Duodenal mucosa (tissue), 2 donors: ENCODE data around the gene FAM83D.

Experiments
- H3K27ac ChIP-seq: one replicate; pipeline ENCODE4 v1.7.0; 2013; ENCODE audit warnings: low read depth, low read length
- H3K27me3 ChIP-seq, 2 donors: one replicate each; pipeline ENCODE4 v1.7.0; 2013; ENCODE audit warnings: low read length in 2 of 2, control low read depth in 1 of 2; ENCODE audit not compliant: insufficient read depth in 2 of 2, control insufficient read depth in 1 of 2
- H3K36me3 ChIP-seq, 2 donors: one replicate each; pipeline ENCODE4 v1.7.0; 2013; ENCODE audit warnings: low read length in 2 of 2, control low read depth in 1 of 2; ENCODE audit not compliant: insufficient read depth in 2 of 2, control insufficient read depth in 1 of 2
- H3K4me1 ChIP-seq, 2 donors: one replicate each; pipeline ENCODE4 v1.7.0; 2013; ENCODE audit warnings: low read length in 2 of 2, control low read depth in 1 of 2; ENCODE audit not compliant: insufficient read depth in 2 of 2, control insufficient read depth in 1 of 2
- H3K4me3 ChIP-seq, 2 donors: one replicate each; pipeline ENCODE4 v1.7.0; 2013; ENCODE audit warnings: low read length in 2 of 2, low read depth in 1 of 2
- H3K9ac ChIP-seq, 2 donors: one replicate each; pipeline ENCODE4 v1.7.0; 2013; ENCODE audit warnings: low read length in 2 of 2, low read depth in 1 of 2
- H3K9me3 ChIP-seq, 2 donors: one replicate each; pipeline ENCODE4 v1.7.0; 2013; ENCODE audit warnings: low read length in 2 of 2, control low read depth in 1 of 2; ENCODE audit not compliant: control insufficient read depth in 1 of 2

FAM83D gene

DNA sequence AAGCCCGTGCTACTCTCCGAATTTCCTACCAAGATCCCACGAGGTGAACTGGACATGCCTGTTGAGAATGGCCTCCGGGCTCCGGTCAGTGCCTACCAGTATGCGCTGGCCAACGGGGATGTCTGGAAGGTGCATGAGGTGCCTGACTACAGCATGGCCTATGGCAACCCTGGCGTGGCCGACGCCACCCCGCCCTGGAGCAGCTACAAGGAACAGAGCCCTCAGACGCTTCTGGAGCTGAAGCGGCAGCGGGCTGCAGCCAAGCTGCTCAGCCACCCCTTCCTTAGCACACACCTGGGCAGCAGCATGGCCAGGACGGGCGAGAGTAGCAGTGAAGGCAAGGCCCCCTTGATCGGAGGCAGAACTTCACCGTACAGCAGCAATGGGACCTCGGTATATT lies 8.0 kb upstream of the FAM83D start:
- peaks cover 0 to 9% of the 10 kb centered on the region in 2 donors for H3K36me3 ChIP-seq
- H3K9ac ChIP-seq, result no peak overlapping the region
- H3K9me3 ChIP-seq, result no peaks in the 10 kb centered on the region
- no peaks in the 10 kb centered on the region for H3K4me1 ChIP-seq
- no peak overlapping the region for H3K27ac ChIP-seq
- no peak overlapping the region for H3K4me3 ChIP-seq
- H3K27me3 ChIP-seq, result peaks cover 0 to 5% of the 10 kb centered on the region in 2 donors

DNA sequence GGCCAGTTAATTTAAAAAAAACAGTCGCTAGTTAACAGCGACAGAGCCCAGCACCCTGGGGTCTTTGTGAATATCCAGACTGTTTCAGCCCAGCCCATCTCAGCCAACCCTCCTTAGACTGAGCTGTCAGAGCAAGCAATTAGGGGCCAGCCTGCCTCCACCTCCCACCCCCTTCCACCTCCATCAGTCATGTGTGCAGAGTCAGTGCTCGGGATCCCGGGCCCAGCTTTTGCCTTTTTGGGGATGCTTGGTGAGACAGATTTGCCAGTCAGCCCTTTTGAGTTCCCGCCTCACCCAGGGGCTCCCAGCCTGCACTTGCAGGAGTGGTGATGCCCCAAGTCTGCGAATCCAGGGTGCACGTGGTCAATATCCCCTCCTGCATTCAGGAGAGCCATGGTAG lies 6.5 kb upstream of the FAM83D start:
- Histone ChIP-seq H3K27ac (no peak overlapping the region), H3K36me3 (peaks cover 0 to 9% of the 10 kb centered on the region in 2 donors), H3K9ac (no peak overlapping the region), H3K27me3 (peaks cover 0 to 5% of the 10 kb centered on the region in 2 donors), H3K4me3 (no peak overlapping the region), H3K9me3 (no peaks in the 10 kb centered on the region), H3K4me1 (no peaks in the 10 kb centered on the region)

DNA sequence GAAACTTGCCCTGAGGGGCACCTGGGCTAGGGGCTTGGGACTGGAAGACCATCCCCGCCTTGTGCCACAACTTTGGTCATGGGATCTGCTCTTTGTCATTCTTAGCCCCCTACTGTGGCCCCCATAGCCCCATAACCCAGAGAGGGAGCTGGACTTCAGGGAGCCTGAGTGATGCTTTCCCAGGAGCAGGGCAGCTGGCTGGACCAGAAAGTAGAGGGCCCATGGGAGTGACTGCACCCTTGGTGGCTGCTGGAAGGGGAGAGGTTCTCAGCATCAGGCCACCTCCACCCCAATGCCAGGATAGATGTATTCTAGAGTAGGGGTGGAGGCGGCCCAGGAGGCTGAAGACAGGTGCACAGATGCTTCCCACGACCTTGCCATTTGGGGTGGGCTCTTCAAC lies 5.8 kb upstream of the FAM83D start:
- no peaks in the 10 kb centered on the region for H3K4me1 ChIP-seq
- no peak overlapping the region for H3K4me3 ChIP-seq
- H3K27me3 ChIP-seq, result peaks cover 0 to 5% of the 10 kb centered on the region in 2 donors
- no peak overlapping the region for H3K27ac ChIP-seq
- peaks cover 0 to 9% of the 10 kb centered on the region in 2 donors for H3K36me3 ChIP-seq
- no peaks in the 10 kb centered on the region for H3K9me3 ChIP-seq
- no peak overlapping the region for H3K9ac ChIP-seq

DNA sequence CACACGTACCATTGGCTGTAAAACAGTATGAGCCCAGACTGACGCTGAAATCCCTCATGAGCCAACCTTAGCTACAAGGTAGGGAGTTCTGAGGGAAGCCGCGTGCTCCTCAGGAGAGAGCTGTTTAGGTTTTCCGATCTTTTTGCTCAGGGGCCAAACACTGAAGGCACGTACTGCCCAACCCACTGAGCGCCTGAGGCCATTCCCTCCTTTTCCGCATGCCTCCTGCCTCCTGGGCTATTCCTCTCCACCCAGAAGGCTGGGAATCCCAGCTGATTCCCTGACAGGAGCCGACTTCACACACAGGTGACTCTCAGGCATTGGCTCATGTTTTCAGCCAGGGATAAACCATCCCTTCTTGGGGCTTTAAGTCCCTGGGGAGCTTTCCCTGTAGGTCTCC lies 5.4 kb upstream of the FAM83D start:
- peaks cover 0 to 5% of the 10 kb centered on the region in 2 donors for H3K27me3 ChIP-seq
- no peaks in the 10 kb centered on the region for H3K9me3 ChIP-seq
- H3K9ac ChIP-seq, result no peak overlapping the region
- H3K4me3 ChIP-seq, result no peak overlapping the region
- no peak overlapping the region for H3K27ac ChIP-seq
- H3K36me3 ChIP-seq, result peaks cover 0 to 9% of the 10 kb centered on the region in 2 donors
- no peaks in the 10 kb centered on the region for H3K4me1 ChIP-seq

DNA sequence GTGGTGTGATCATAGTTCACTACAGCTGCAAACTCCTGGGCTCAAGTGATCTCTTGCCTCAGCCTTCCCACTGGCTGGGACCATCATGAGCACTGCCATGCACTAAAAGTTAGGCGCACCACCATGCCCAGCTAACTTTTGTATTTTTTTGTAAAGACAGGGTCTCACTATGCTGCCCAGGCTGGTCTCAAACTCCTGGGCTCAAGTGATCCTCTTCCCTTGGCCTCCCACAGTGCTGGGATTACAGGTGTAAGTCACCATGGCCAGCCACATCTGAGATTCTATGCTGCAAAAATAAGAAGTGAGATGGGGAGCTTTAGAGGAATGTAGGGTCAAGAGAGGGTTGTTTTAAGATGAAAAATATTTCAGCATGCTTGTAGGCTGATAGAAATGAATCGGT lies 1.5 kb upstream of the FAM83D start:
- no peak overlapping the region for H3K27ac ChIP-seq
- H3K27me3 ChIP-seq, result peaks cover 0 to 5% of the 10 kb centered on the region in 2 donors
- H3K9me3 ChIP-seq, result no peaks in the 10 kb centered on the region
- H3K4me3 ChIP-seq, result no peak overlapping the region
- no peak overlapping the region for H3K9ac ChIP-seq
- H3K36me3 ChIP-seq, result no peaks in the 10 kb centered on the region
- peaks cover 6 to 12% of the 10 kb centered on the region in 2 donors for H3K4me1 ChIP-seq

DNA sequence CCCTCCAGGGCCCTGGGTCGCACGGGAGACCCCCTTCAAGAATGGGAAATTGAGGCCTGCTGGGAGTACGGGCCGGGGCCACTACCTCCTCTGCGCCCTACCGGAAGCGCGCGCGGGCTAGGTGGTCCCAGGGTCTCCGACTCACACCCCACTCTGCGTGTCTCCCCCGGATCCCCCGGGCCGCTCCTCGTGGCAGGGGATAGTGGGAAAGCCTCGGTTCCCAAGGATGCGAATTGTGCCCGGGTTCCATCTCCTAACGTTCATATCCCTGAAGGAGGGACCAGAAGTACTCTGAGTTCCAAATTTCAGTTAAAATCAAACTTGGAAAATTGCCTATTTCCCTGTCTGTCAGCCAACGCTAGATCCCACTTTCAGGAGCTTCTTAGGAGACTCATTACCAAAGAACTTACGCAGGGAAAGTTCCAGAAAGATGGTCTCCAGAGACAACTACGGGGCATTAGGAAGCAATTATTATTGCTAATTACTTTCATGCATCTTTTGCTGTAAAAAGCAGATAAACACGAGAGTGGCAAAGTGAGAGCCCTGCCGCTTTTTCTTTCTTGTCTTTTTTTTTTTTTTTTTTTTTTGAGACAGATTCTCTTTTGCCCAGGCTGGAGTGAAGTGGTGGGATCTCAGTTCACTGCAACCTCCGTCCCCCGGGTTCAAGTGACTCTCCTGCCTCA lies 858 bp downstream of the FAM83D start:
- H3K27ac ChIP-seq, result no peak overlapping the region
- H3K4me3 ChIP-seq, result peak overlapping the region; percentile 79 to 86
- no peaks in the 10 kb centered on the region for H3K36me3 ChIP-seq
- H3K9me3 ChIP-seq, result no peaks in the 10 kb centered on the region
- H3K27me3 ChIP-seq, result no peaks in the 10 kb centered on the region
- H3K9ac ChIP-seq, result peak overlapping the region; percentile 66 to 74
- peaks cover 6 to 12% of the 10 kb centered on the region in 2 donors for H3K4me1 ChIP-seq

DNA sequence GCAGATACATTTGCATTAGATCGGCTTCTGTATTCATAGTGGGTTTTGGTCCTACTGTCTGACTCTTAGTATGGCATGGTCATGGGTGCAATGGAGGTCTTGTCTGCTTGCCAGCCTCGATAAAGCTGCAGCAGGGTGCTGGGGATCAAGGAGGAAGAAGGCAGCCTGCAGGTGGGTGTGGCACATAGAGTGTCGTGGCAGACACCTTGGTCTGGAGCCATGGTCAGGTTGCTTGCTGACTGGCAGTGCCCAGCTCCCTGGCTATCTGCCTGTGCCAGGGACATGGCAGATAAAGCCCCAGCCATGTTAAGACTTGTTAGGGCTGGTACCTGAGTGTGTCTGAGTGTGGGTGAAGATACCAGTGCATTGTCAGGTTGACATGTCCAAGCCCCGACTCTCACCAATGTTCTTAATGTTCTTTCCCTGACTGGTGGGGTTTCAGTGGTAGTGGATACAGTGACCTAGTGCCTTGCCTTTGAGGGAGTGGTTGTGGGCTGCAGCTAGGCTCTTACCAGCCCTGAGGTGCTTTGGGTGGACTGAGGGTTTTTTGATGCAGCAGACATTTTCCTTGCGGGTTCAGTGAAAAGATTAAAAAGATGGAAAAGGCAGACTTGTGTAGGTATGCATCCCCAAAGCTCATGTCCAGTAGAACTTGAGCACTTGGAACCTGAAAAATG lies 1.8 kb downstream of the FAM83D start:
- Histone ChIP-seq H3K27ac (no peak overlapping the region), H3K4me3 (peak overlapping the region; percentile 6 to 58), H3K9me3 (no peaks in the 10 kb centered on the region), H3K27me3 (no peaks in the 10 kb centered on the region), H3K36me3 (no peaks in the 10 kb centered on the region), H3K9ac (no peak overlapping the region), H3K4me1 (peaks cover 6 to 12% of the 10 kb centered on the region in 2 donors)

DNA sequence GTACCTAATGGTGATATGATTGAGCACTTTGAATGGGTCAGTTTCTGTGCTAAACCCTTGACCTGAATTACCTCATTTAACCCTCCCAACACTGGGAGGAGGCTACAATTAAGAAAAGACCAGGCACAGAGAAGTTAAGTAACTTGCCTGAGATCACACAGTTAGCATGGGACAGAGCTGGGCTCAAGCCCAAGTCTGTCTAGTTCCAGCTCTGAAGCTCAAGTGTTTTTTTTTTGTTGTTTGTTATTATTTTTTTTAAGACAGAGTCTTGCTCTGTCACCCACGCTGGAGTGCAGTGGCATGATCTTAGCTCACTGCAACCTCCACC lies 4.0 kb downstream of the FAM83D start:
- no peak overlapping the region for H3K4me3 ChIP-seq
- H3K9ac ChIP-seq, result no peak overlapping the region
- H3K4me1 ChIP-seq, result peaks cover 6 to 12% of the 10 kb centered on the region in 2 donors
- H3K9me3 ChIP-seq, result no peaks in the 10 kb centered on the region
- H3K36me3 ChIP-seq, result no peaks in the 10 kb centered on the region
- no peak overlapping the region for H3K27ac ChIP-seq
- no peaks in the 10 kb centered on the region for H3K27me3 ChIP-seq

DNA sequence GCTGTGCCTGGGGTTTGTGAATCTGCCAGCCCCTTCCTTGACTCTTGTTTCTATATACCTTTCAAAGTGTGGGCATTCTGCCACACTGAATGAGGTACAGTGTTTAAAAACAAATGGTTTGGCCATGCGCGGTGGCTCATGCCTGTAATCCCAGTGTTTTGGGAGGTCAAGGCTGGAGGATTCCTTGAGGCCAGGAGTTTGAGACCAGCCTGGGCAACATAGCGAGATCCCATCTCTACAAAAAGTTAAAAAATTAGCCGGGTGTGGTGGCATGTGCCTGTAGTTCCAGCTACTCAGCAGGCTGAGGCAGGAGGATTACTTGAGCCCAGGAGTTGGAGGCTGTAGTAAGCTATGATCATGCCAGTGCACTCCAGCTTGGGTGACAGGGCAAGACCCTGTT lies 5.8 kb downstream of the FAM83D start:
- H3K27me3 ChIP-seq, result no peaks in the 10 kb centered on the region
- H3K4me1 ChIP-seq, result peaks cover 6 to 8% of the 10 kb centered on the region in 2 donors
- H3K9me3 ChIP-seq, result no peaks in the 10 kb centered on the region
- no peak overlapping the region for H3K27ac ChIP-seq
- no peak overlapping the region for H3K9ac ChIP-seq
- no peaks in the 10 kb centered on the region for H3K36me3 ChIP-seq
- H3K4me3 ChIP-seq, result no peak overlapping the region

DNA sequence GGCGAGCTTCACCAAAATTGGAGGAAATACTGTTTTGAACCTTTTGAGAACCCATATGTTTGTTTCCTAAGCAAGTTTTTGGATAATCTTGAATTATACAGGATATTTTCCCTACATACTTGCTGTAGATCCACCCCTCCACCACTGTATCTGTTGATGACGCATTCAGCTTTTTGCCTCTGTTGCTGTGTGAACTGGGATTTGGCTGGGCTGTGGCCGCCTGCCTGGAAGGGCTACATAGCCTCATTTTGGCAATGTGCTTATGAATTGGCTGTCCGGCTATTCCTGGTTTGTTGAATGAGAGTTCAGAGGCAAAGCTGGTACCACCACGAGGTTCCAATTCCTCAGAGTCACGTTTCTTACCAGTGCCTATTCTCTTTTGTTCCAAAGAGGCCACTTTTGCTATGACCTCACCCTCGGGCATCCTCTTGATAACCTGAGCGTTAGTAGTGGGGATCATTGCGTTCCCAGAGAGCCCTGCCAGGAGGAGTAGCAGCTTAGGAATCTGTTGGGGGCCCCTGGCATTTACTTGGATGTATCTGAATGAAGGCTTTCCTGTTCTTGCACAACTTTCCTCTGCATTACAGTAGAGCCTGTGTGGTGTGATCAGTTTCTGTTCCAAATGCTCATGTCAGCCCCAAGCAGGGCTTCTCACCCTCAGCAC lies 6.4 kb downstream of the FAM83D start:
- Histone ChIP-seq H3K36me3 (no peaks in the 10 kb centered on the region), H3K27me3 (no peaks in the 10 kb centered on the region), H3K9ac (no peak overlapping the region), H3K27ac (no peak overlapping the region), H3K4me1 (peaks cover 5 to 6% of the 10 kb centered on the region in 2 donors), H3K4me3 (no peak overlapping the region), H3K9me3 (no peaks in the 10 kb centered on the region)
